ENCODE data around the gene ARID3A.
A peak's percentile ranks its signal among the peaks of the same experiment; 100 is the strongest.

The ARID3A gene

GRCh38 chr19:964761-965694, 39.2 kb downstream of the ARID3A start:
- DNase-seq, result no peak

- DNase-seq, result no peak
Measured at GRCh38 chr19:966485-967088, 40.8 kb downstream of the ARID3A start.

GRCh38 chr19:970695-971094, 44.9 kb downstream of the ARID3A start:
- no peak for DNase-seq

GRCh38 chr19:971795-972194, 46.0 kb downstream of the ARID3A start:
- DNase-seq, result no peak

GRCh38 chr19:972281-972680, 46.4 kb downstream of the ARID3A start:
- no peak for DNase-seq

GRCh38 chr19:973726-974563, 48.1 kb downstream of the ARID3A start:
- no peak for DNase-seq

GRCh38 chr19:974564-975257, 48.9 kb downstream of the ARID3A start:
- DNase-seq, result no peak

- no peak for DNase-seq
Measured at GRCh38 chr19:976476-976875, 50.6 kb downstream of the ARID3A start.

- DNase-seq, result no peak
Measured at GRCh38 chr19:977058-977464, 51.2 kb downstream of the ARID3A start.

- DNase-seq, result no peak
Measured at GRCh38 chr19:979318-979741, 53.5 kb downstream of the ARID3A start.

- no peak for DNase-seq
Measured at GRCh38 chr19:980133-980998, 54.5 kb downstream of the ARID3A start.

GRCh38 chr19:982567-983170, 56.8 kb downstream of the ARID3A start:
- DNase-seq, result peak; percentile 52 to 72 (median 61)

GRCh38 chr19:984165-984967, 58.5 kb downstream of the ARID3A start, which contains the start of gene WDR18:
TSS of gene WDR18 (plus strand) at chr19:984345. CDS start at chr19:984354, 9 bp downstream.
- DNase-seq, result peak; percentile 77 to 90 (median 84)

- DNase-seq, result no peak
Measured at GRCh38 chr19:986083-986482, 60.2 kb downstream of the ARID3A start.

GRCh38 chr19:988081-988480, 62.2 kb downstream of the ARID3A start:
- DNase-seq, result no peak

- no peak for DNase-seq
Measured at GRCh38 chr19:988510-988909, 62.7 kb downstream of the ARID3A start.

GRCh38 chr19:989381-990081, 63.7 kb downstream of the ARID3A start:
- no peak for DNase-seq

GRCh38 chr19:990119-990571, 64.3 kb downstream of the ARID3A start:
- DNase-seq, result no peak

GRCh38 chr19:990746-991145, 64.9 kb downstream of the ARID3A start:
- no peak for DNase-seq
